ENCODE data around the gene KCNIP1. TPM values are rescaled to one million over a fixed set of nuclear protein-coding genes. Genes with fewer than 3 reads are reported as not detected.

Gene KCNIP1
- total and polyA plus RNA-seq, 2 of the 8 experiments (the other 6 are each of a cell fraction or from before 2014, with no cell fraction given): 0.52 to 0.83 TPM

- TF ChIP-seq, protein P1, sequence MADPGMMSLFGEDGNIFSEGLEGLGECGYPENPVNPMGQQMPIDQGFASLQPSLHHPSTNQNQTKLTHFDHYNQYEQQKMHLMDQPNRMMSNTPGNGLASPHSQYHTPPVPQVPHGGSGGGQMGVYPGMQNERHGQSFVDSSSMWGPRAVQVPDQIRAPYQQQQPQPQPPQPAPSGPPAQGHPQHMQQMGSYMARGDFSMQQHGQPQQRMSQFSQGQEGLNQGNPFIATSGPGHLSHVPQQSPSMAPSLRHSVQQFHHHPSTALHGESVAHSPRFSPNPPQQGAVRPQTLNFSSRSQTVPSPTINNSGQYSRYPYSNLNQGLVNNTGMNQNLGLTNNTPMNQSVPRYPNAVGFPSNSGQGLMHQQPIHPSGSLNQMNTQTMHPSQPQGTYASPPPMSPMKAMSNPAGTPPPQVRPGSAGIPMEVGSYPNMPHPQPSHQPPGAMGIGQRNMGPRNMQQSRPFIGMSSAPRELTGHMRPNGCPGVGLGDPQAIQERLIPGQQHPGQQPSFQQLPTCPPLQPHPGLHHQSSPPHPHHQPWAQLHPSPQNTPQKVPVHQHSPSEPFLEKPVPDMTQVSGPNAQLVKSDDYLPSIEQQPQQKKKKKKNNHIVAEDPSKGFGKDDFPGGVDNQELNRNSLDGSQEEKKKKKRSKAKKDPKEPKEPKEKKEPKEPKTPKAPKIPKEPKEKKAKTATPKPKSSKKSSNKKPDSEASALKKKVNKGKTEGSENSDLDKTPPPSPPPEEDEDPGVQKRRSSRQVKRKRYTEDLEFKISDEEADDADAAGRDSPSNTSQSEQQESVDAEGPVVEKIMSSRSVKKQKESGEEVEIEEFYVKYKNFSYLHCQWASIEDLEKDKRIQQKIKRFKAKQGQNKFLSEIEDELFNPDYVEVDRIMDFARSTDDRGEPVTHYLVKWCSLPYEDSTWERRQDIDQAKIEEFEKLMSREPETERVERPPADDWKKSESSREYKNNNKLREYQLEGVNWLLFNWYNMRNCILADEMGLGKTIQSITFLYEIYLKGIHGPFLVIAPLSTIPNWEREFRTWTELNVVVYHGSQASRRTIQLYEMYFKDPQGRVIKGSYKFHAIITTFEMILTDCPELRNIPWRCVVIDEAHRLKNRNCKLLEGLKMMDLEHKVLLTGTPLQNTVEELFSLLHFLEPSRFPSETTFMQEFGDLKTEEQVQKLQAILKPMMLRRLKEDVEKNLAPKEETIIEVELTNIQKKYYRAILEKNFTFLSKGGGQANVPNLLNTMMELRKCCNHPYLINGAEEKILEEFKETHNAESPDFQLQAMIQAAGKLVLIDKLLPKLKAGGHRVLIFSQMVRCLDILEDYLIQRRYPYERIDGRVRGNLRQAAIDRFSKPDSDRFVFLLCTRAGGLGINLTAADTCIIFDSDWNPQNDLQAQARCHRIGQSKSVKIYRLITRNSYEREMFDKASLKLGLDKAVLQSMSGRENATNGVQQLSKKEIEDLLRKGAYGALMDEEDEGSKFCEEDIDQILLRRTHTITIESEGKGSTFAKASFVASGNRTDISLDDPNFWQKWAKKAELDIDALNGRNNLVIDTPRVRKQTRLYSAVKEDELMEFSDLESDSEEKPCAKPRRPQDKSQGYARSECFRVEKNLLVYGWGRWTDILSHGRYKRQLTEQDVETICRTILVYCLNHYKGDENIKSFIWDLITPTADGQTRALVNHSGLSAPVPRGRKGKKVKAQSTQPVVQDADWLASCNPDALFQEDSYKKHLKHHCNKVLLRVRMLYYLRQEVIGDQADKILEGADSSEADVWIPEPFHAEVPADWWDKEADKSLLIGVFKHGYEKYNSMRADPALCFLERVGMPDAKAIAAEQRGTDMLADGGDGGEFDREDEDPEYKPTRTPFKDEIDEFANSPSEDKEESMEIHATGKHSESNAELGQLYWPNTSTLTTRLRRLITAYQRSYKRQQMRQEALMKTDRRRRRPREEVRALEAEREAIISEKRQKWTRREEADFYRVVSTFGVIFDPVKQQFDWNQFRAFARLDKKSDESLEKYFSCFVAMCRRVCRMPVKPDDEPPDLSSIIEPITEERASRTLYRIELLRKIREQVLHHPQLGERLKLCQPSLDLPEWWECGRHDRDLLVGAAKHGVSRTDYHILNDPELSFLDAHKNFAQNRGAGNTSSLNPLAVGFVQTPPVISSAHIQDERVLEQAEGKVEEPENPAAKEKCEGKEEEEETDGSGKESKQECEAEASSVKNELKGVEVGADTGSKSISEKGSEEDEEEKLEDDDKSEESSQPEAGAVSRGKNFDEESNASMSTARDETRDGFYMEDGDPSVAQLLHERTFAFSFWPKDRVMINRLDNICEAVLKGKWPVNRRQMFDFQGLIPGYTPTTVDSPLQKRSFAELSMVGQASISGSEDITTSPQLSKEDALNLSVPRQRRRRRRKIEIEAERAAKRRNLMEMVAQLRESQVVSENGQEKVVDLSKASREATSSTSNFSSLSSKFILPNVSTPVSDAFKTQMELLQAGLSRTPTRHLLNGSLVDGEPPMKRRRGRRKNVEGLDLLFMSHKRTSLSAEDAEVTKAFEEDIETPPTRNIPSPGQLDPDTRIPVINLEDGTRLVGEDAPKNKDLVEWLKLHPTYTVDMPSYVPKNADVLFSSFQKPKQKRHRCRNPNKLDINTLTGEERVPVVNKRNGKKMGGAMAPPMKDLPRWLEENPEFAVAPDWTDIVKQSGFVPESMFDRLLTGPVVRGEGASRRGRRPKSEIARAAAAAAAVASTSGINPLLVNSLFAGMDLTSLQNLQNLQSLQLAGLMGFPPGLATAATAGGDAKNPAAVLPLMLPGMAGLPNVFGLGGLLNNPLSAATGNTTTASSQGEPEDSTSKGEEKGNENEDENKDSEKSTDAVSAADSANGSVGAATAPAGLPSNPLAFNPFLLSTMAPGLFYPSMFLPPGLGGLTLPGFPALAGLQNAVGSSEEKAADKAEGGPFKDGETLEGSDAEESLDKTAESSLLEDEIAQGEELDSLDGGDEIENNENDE (IDR thresholded peaks at IDR 0.05; ENCODE audit: insufficient replicate concordance, low read length): no peak
- TF ChIP-seq BCL11A (IDR thresholded peaks at IDR 0.05; ENCODE audit: low read depth in 2 of 2, low read length in 2 of 2) (no peak), SP1 (IDR thresholded peaks at IDR 0.05; ENCODE audit: low read depth, low read length) (no peak), TAF1 (IDR thresholded peaks at IDR 0.05; ENCODE audit: low read depth, low read length) (no peak), KDM5A (IDR thresholded peaks at IDR 0.05; ENCODE audit: low read length) (no peak)
Measured at GRCh38 chr5:170641589-170642031, 137.8 kb downstream of the KCNIP1 start (continued).

Data from H1 (cell line).